ENCODE measurements around the gene GCHFR.

- TF ChIP-seq CTCF (IDR thresholded peaks at IDR 0.05; ENCODE audit: extremely low read depth in 1 of 2, insufficient read depth in 1 of 2, low read depth in 1 of 2, low read length in 2 of 2) (no peak), POLR2A (IDR thresholded peaks at IDR 0.05; ENCODE audit: low read depth, low read length) (no peak)
Measured at GRCh38 chr15:40796512-40796911, 32.6 kb downstream of the GCHFR start.
